IPS DF 4.7 (cell line): ENCODE data around the gene CXorf49.
"Not testable (repeated sequence)": the region's sequence is repeated elsewhere in the genome, so short reads cannot be mapped to it uniquely, and the experiment has no call there.

ENCODE experiments used
- DNase-seq: peaks from one replicate; pipeline ENCODE4 v3.0.0-alpha.2; 2013; ENCODE audit warnings: low spot score; ENCODE audit errors: extremely low read depth

Gene CXorf49

GRCh38 chrX:71718185-71718584 is at the start of gene CXorf49:
Gene CXorf49, minus strand, starts transcription at chrX:71718285. Its CDS starts 134 bp downstream, at chrX:71718151.
- not testable (repeated sequence) for DNase-seq

DNA sequence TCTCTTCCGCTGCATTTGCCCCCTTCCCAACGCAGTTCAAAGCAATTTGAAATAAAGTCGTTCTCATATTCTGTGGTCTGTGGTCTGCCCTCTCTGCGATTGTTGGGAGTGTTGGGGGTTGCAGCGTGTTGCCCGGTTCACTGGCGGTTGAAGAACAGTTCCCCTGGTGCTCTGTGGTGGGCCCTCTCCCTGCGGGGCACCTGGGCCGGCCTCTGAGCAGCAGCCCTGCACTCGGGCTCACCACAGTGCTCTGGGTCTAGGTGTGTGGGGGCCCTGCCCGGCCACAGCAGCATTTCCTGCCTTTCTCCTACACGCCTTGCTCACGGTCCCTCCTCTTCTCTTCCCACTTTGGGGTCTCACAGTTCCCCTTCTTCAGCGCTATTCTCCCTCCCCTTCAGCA is 49.0 kb upstream of the CXorf49 start:
- not testable (repeated sequence) for DNase-seq

DNA sequence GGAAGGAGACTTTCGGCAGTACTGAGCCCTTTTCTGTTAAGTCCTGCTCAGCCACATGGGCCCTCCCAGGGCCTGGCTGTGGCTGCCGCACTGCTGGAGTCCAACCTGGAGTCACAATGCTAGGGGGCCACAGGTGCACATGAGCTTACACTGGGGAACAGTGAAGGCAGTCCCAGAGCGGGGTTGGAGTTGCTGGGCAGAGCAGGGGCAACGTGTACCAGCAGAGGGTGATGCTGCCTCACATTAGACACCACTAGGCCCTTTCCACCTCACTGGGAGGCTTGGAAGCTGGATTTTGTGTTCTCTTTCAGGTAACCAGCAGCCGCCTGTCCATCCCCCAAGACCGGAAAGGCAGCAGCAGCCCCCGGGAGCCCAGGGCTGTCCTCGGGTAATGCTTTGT is 47.5 kb upstream of the CXorf49 start:
- DNase-seq = not testable (repeated sequence)

- DNase-seq = not testable (repeated sequence)
Observed at GRCh38 chrX:71764832-71765231, 46.7 kb upstream of the CXorf49 start.

GRCh38 chrX:71763049-71763448 is 45.0 kb upstream of the CXorf49 start, which contains the start of gene CXorf49B:
Gene CXorf49B, plus strand, starts transcription at chrX:71763349. Its CDS starts 75 bp downstream, at chrX:71763424.
- DNase-seq = not testable (repeated sequence)

DNA sequence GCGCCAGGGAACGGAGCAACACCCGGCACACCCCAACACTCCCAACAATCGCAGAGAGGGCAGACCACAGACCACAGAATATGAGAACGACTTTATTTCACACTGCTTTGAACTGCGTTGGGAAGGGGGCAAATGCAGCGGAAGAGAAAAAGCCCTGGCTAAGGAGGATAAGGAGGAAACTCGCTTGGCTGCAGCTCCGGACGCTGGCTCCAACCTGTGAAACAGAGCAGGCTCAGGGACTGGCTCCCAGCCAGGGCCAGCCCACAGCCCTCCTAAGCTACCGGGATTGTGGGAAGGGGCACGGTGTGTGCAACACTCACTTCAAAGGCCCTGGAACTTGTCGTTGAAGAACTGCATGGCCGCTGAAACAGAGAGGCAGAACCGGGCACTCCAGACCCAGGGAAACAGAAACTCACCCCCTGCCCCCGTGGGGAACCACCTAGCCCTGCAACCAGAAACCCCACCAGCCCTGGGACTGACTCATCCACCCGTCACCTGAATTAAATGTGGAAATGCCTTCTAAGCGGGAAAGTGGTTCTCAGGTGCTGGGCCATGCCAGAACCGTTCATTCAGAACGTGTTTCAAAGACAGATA is 42.7 kb upstream of the CXorf49 start:
- not testable (repeated sequence) for DNase-seq

- not testable (repeated sequence) for DNase-seq
Observed at GRCh38 chrX:71720289-71720886, 2.3 kb upstream of the CXorf49 start.

GRCh38 chrX:71719195-71719594 is 1.1 kb upstream of the CXorf49 start:
- not testable (repeated sequence) for DNase-seq

- DNase-seq = not testable (repeated sequence)
Observed at GRCh38 chrX:71716323-71716722, 1.8 kb downstream of the CXorf49 start.

DNA sequence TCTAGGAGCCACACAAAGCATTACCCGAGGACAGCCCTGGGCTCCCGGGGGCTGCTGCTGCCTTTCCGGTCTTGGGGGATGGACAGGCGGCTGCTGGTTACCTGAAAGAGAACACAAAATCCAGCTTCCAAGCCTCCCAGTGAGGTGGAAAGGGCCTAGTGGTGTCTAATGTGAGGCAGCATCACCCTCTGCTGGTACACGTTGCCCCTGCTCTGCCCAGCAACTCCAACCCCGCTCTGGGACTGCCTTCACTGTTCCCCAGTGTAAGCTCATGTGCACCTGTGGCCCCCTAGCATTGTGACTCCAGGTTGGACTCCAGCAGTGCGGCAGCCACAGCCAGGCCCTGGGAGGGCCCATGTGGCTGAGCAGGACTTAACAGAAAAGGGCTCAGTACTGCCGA is 2.5 kb downstream of the CXorf49 start:
- not testable (repeated sequence) for DNase-seq

DNA sequence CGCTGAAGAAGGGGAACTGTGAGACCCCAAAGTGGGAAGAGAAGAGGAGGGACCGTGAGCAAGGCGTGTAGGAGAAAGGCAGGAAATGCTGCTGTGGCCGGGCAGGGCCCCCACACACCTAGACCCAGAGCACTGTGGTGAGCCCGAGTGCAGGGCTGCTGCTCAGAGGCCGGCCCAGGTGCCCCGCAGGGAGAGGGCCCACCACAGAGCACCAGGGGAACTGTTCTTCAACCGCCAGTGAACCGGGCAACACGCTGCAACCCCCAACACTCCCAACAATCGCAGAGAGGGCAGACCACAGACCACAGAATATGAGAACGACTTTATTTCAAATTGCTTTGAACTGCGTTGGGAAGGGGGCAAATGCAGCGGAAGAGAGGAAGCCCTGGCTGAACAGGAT is 4.0 kb downstream of the CXorf49 start:
- not testable (repeated sequence) for DNase-seq

- not testable (repeated sequence) for DNase-seq
Observed at GRCh38 chrX:71702853-71703252, 15.2 kb downstream of the CXorf49 start.

- DNase-seq = not testable (repeated sequence)
Observed at GRCh38 chrX:71699023-71699344, 19.1 kb downstream of the CXorf49 start.

GRCh38 chrX:71698299-71699022 is 19.6 kb downstream of the CXorf49 start:
- not testable (repeated sequence) for DNase-seq

DNA sequence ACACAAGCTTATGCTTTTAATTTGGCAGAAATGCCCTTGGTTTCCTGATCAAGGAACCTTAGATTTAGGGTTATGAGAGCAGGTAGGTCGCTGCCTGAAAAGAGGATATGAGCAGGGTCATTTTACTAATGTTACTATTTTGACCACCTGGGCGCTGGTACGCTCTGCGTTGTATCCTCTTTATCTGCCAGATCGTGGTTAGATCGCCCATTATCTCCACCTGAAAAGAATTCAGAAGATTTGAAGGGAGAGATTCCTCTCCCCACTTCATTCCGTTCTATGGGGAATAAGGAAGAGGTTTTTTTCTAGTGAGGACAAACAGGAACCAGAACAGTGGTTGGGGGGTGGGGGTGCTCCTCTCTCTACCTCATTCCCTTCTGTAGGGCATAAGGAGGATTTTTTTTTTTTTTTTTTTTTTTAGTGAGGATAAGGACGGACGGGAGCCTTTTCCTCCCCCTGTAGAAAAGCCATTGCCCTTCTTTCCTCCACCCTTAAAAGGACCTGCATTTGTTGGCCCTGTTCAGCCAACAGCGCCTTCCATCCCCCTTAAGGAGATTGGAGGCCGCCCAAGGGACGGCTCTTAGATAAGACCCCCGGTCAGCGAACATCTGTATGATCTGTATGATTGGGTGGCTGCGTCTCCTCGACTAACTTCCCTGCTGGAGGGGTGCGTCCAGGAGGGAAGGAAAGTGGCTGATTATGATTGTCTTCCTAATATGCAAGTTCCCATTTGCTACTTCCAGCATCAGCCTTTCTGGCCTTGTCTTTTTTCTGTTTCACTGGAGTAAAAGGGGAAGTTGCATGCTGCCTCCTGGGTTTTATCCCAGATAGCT is 20.4 kb downstream of the CXorf49 start:
- DNase-seq = not testable (repeated sequence)

DNA sequence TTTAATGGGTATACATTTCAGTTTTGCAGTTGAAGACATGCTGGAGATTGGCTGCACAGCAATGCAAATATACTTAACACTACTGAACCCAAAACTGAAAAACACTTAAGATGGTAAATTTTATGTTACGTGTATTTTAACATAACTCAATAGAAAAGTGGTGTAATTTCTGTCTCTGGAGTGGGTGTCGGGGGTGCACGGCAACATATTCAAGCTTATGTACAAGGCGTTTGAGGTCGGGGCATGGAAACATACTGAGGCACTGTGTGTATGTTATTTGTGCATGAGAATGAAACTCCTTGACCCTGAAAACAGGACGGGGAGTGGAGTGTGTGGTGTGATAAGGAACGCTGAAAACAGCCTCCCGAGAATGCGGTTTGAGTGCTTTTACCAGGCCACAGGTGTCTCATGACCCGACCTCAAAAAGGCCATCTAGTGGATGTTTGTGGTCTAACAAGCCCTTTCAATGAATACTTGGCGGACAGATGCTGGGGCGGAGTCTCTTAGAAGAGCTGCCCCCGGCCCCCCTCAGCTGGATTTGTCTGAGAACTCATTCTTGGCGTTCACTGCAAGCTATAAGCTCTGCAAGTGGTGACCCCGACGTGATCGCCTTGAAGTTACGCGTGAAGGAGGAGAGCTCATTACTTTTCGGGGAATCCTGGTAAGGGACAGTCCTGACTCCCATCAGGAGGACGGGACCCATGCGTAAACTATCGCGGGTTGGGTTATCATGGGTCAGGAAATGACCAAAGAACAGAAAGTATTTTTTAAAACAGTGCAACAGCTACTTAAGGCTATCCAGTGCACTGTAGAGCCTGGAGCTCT is 21.2 kb downstream of the CXorf49 start:
- not testable (repeated sequence) for DNase-seq

GRCh38 chrX:71679575-71680207 is 38.4 kb downstream of the CXorf49 start:
- no peak for DNase-seq

GRCh38 chrX:71677195-71677594 is 40.9 kb downstream of the CXorf49 start:
- DNase-seq = not testable (repeated sequence)

- DNase-seq = not testable (repeated sequence)
Observed at GRCh38 chrX:71676068-71676795, 41.9 kb downstream of the CXorf49 start.
